HEK293T (cell line): ENCODE measurements around the gene CCL25.

Source experiments
- CTCF ChIA-PET: fragments of 350-600 bp; formaldehyde crosslinking; extraction: SDS; loops from one replicate; lab custom pipeline; 2021; ENCODE audit warnings: antibody characterized with exemption, inconsistent platforms; lab: Yijun Ruan, JAX
- POLR2A ChIA-PET: fragments of 350-600 bp; formaldehyde crosslinking; extraction: SDS; loops from one replicate; lab custom pipeline; 2020; ENCODE audit warnings: antibody characterized with exemption, inconsistent platforms; lab: Yijun Ruan, JAX
- DNase-seq: peaks from one replicate; pipeline ENCODE4 v3.0.0; 2012; ENCODE audit warnings: mixed read lengths; ENCODE audit errors: extremely low spot score
- ARNT ChIP-seq: fragments of 450-650 bp; IDR thresholded peaks from 2 replicates; pipeline ENCODE4 v1.6.1; 2017; ENCODE audit warnings: mild to moderate bottlenecking
- BHLHE40 ChIP-seq: fragments of 450-650 bp; IDR thresholded peaks from 2 replicates; pipeline ENCODE4 v1.6.1; 2016; ENCODE audit warnings: mild to moderate bottlenecking, moderate library complexity, borderline replicate concordance
- CTBP1 ChIP-seq: fragments of 450-650 bp; IDR thresholded peaks from 2 replicates; pipeline ENCODE4 v1.6.1; 2016; ENCODE audit warnings: borderline replicate concordance
- ELF4 ChIP-seq: fragments of 450-650 bp; IDR thresholded peaks from 2 replicates; pipeline ENCODE4 v1.6.1; 2017; ENCODE audit warnings: antibody characterized with exemption
- FOXA1 ChIP-seq: fragments of 450-650 bp; IDR thresholded peaks from 2 replicates; pipeline ENCODE4 v1.6.1; 2016; ENCODE audit warnings: mild to moderate bottlenecking
- FOXK2 ChIP-seq: fragments of 450-650 bp; IDR thresholded peaks from 2 replicates; pipeline ENCODE4 v1.6.1; 2016; ENCODE audit warnings: mild to moderate bottlenecking
- FOXM1 ChIP-seq: fragments of 450-650 bp; IDR thresholded peaks from 2 replicates; pipeline ENCODE4 v1.6.1; 2017; ENCODE audit warnings: mild to moderate bottlenecking, borderline replicate concordance
- HDGF ChIP-seq: fragments of 450-650 bp; IDR thresholded peaks from 2 replicates; pipeline ENCODE4 v1.6.1; 2017; ENCODE audit warnings: antibody characterized with exemption, borderline replicate concordance
- L3MBTL2 ChIP-seq: fragments of 450-650 bp; conservative IDR thresholded peaks from 2 replicates; pipeline ENCODE4 v1.6.1; 2016; ENCODE audit warnings: mild to moderate bottlenecking
- LEF1 ChIP-seq: fragments of 450-650 bp; IDR thresholded peaks from 2 replicates; pipeline ENCODE4 v1.6.1; 2017; ENCODE audit warnings: mild to moderate bottlenecking, borderline replicate concordance
- NFRKB ChIP-seq: fragments of 450-650 bp; IDR thresholded peaks from 2 replicates; pipeline ENCODE4 v1.6.1; 2016; ENCODE audit warnings: mild to moderate bottlenecking, moderate library complexity
- PKNOX1 ChIP-seq: fragments of 450-650 bp; IDR thresholded peaks from 2 replicates; pipeline ENCODE4 v1.6.1; 2016
- SP1 ChIP-seq: fragments of 450-650 bp; IDR thresholded peaks from 2 replicates; pipeline ENCODE4 v1.6.1; 2017
- SUZ12 ChIP-seq: fragments of 450-650 bp; IDR thresholded peaks from 2 replicates; pipeline ENCODE4 v1.6.1; 2016; ENCODE audit warnings: mild to moderate bottlenecking
- TARDBP ChIP-seq: fragments of 450-650 bp; IDR thresholded peaks from 2 replicates; pipeline ENCODE4 v1.6.1; 2016
- ZNF384 ChIP-seq: fragments of 450-650 bp; IDR thresholded peaks from 2 replicates; pipeline ENCODE4 v1.6.1; 2016

Gene CCL25

GRCh38 chr19:8039231-8039630, 13.3 kb upstream of the CCL25 start:
- DNase-seq = no peak
- TF ChIP-seq ARNT (no peak), L3MBTL2 (no peak), ZNF384 (no peak), NFRKB (no peak), SP1 (no peak), FOXA1 (no peak), LEF1 (no peak), BHLHE40 (no peak), ELF4 (no peak), FOXK2 (no peak), PKNOX1 (no peak), HDGF (no peak), CTBP1 (no peak), TARDBP (no peak), SUZ12 (no peak)
- ChIA-PET CTCF (no interaction called here), POLR2A (no interaction called here)

DNA sequence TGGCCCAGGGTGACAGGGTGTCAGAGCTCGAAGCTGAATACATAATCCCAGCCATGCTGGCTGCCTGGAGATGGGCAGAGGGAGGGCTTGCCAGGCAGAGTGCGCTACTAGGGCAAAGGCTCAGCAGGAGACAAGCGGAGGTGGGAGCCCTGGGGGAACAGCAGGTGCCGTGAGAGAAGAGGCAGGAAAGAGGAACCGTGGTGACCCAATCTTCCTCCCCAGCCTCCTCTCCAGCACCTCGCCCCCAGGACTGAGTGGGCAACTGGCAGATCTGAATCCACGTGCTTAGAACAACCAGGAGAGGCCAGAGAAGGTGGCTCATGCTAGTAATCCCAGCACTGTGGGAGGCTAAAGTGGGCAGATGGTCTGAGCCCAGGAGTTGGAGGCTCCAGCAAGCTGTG, 11.0 kb upstream of the CCL25 start:
- DNase-seq = no peak
- POLR2A ChIA-PET = no interaction called here
- CTCF ChIA-PET = interaction anchor here (0.6 kb wide), 1 partner anchor 37 kb away, joined by 6 read pairs; no protein-coding TSS in a partner anchor
- TF ChIP-seq NFRKB (no peak), FOXM1 (no peak), ZNF384 (no peak), ELF4 (no peak), CTBP1 (no peak), BHLHE40 (no peak), SUZ12 (no peak), FOXA1 (no peak), TARDBP (no peak), FOXK2 (no peak), HDGF (no peak), LEF1 (no peak), SP1 (no peak), L3MBTL2 (no peak), ARNT (no peak), PKNOX1 (no peak)

DNA sequence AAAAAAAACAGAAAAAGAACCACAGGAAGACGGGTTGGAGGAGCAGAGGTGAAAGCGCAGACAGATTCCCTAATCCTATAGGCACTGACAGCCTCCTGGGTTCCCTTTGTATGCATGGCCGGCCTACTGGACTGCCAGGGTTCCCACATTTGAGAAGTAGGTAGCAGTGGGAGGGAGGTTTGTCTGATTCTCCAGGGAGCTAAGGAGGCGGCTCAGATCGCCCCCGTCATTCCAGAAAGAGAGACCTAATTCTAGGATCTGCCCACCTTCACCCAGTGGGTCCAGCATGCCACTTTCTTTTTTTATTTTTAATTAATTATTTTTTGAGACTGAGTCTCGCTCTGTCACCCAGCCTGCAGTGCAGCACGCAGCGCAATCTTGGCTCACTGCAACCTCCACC, 9.7 kb upstream of the CCL25 start:
- CTCF ChIA-PET = no interaction called here
- POLR2A ChIA-PET = no interaction called here
- DNase-seq = no peak
- TF ChIP-seq FOXK2 = no peak
- no peak for TF ChIP-seq PKNOX1
- TF ChIP-seq ARNT = no peak
- TF ChIP-seq ZNF384 = no peak
- TF ChIP-seq ELF4 = no peak
- no peak for TF ChIP-seq FOXM1
- TF ChIP-seq CTBP1 = no peak
- no peak for TF ChIP-seq L3MBTL2

DNA sequence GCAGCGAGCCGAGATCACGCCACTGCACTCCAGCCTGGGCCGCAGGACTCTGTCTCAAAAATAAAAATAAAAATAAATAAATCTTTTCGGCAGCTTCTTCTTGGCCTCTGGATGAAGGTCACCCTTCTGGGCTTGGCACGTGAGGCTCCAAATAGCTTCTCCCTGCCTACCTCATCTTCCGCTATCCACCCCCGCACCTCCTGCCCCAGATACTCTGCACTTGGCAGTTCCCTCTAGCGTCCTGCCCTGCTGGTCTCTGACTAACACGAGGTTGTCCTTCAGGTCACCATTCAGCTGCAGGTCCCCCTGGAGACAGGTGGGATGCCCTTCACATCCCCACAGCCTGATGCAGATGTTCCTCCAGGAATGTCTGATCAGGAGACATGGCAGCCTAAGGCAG, 8.5 kb upstream of the CCL25 start:
- ChIA-PET POLR2A (no interaction called here), CTCF (no interaction called here)
- no peak for DNase-seq
- TF ChIP-seq FOXK2 (no peak), NFRKB (no peak), CTBP1 (no peak), LEF1 (no peak), PKNOX1 (no peak), FOXM1 (no peak), ARNT (no peak), HDGF (no peak), SUZ12 (no peak), FOXA1 (no peak), L3MBTL2 (no peak), BHLHE40 (no peak), ZNF384 (no peak)

DNA sequence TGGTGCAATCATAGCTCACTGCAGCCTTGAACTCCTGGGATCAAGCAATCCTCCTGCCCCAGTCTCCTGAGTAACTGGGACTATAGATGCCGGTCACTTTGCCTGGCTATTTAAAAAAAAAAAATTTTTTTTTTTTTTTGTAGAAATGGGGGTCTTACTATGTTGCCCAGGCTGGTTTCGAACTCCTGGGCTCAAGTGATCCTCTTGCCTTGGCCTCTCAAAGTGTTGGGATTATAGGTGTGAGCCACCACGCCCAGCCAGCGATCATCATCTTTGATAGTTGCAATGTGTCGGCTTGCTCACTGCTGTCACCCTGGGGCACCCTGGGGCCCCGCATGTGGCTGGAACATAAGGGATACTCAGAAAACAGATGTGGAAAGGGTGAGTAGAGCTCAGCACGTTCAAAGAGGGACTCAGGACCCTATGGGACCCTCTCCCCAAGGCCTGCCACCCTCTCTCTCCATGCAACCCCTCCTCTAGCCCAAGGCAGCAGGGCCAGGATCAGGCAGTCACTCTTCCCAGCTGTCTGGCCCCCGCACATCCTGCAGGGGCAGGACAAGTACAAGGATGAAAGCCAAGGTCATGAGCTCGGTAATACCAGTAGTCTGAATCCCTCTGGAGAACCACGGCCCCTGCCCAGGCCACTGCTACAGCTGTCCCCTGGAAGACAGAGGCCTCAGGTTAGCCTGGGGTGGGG, 6.5 kb upstream of the CCL25 start:
- no peak for TF ChIP-seq LEF1
- no peak for TF ChIP-seq ZNF384
- no peak for TF ChIP-seq ARNT
- TF ChIP-seq BHLHE40 = no peak
- TF ChIP-seq NFRKB = no peak
- TF ChIP-seq L3MBTL2 = no peak
- TF ChIP-seq SUZ12 = no peak
- no peak for TF ChIP-seq FOXM1
- TF ChIP-seq FOXK2 = no peak
- no peak for TF ChIP-seq FOXA1
- TF ChIP-seq ELF4 = no peak
- ChIA-PET POLR2A (interaction anchor here (0.7 kb wide), 1 partner anchor 14 kb away, joined by 3 read pairs; no protein-coding TSS in a partner anchor), CTCF (interaction anchor here (0.6 kb wide), 1 partner anchor 549 kb away, joined by 3 read pairs; no protein-coding TSS in a partner anchor)
- no peak for DNase-seq
